Sigmoid colon (tissue), 3 donors: ENCODE data around the gene C1QTNF1.

Experiments
- POLR2A ChIP-seq, 2 donors: fragments of 450-650 bp; IDR thresholded peaks; one replicate each; pipeline ENCODE4 v1.6.1; 2016; ENCODE audit warnings: antibody characterized with exemption in 2 of 2, mild to moderate bottlenecking in 2 of 2, moderate library complexity in 2 of 2
- TF ChIP-seq, protein P1 (sequence below), 4 experiments: fragments of 450-650 bp in 3 of 4; fragments of 200-600 bp in 1 of 4; IDR thresholded peaks; one replicate each; pipeline ENCODE4 v1.5.1; 2016 to 2019; ENCODE audit warnings: antibody characterized with exemption in 4 of 4, mild to moderate bottlenecking in 3 of 4, moderate library complexity in 2 of 4

DNA sequence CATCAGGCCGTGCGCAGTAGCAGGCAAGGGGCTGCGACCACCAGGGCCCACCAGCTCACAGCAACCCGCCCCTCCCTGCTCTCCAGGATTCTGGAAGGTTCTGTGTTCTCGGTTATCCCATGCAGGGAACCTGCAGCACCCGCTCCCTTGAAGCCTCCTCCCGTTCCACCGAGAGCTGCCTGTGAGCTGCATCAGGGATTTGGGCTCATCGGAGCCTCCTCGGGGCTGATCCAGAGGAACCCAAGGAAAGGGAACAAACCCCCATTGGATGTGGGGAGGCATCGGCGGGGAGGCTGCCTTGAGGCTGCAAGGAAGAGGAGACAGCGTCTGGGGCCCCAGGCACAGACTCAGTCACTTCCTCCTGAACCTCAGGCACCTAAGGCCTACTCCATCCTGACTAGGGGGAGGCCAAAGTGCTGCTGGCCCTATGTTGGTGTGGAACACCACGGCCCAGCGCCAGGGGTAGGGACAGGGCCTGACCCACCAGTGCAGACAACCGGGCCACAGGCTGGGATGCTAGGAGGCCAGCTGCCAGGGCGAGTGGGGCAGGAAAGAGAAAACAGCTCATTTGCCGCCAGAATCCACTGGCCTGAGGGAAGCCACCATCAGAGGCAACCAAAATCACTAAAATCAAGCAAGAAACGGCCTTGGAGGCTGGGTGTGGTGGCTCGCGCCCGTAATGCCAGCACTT is 29.8 kb upstream of the C1QTNF1 start:
- TF ChIP-seq, protein P1, sequence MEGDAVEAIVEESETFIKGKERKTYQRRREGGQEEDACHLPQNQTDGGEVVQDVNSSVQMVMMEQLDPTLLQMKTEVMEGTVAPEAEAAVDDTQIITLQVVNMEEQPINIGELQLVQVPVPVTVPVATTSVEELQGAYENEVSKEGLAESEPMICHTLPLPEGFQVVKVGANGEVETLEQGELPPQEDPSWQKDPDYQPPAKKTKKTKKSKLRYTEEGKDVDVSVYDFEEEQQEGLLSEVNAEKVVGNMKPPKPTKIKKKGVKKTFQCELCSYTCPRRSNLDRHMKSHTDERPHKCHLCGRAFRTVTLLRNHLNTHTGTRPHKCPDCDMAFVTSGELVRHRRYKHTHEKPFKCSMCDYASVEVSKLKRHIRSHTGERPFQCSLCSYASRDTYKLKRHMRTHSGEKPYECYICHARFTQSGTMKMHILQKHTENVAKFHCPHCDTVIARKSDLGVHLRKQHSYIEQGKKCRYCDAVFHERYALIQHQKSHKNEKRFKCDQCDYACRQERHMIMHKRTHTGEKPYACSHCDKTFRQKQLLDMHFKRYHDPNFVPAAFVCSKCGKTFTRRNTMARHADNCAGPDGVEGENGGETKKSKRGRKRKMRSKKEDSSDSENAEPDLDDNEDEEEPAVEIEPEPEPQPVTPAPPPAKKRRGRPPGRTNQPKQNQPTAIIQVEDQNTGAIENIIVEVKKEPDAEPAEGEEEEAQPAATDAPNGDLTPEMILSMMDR (IDR thresholded peaks at IDR 0.05) = no peak
- TF ChIP-seq POLR2A (IDR thresholded peaks at IDR 0.05) = no peak
